ENCODE data around the gene PRKG1.

PRKG1 gene

DNA sequence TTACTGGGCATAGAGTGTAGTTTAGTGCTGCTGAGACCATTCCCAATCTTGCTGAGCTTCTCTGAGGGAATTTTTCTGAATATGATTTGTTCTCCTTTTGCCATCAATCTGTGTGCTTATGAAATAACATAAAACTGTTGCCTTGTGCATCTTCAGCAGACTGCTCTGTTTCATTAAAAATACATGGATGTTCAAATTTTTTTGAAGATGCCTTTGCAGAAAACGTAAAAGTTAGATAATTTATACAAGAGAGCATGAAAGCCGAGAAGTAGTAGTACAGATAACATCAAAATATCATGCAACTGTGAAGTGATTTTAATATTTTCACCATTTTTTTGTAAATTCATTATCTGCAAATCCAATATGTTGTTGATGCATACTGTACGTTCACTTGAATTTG is 799.8 kb downstream of the PRKG1 start:
- DNase-seq, result no peak

DNA sequence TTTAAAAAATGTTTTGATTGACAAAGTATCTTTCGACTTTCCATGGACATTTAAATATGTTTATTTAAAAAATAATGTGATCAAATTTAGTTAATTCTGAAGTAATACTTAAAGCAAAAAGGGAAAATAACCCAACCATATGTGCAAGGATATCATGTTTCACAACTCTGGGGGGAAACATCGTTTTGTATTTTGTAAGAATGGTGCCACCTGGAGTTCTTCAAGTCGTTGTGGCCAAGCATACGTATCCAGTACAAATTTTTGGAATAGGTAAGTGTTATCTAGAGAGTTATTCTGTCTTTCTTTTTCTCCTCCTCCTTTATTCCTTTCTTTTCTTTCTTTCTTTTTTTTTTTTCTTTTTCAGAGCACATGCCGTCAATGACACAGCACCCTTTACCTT is 801.3 kb downstream of the PRKG1 start:
- no peak for DNase-seq

DNA sequence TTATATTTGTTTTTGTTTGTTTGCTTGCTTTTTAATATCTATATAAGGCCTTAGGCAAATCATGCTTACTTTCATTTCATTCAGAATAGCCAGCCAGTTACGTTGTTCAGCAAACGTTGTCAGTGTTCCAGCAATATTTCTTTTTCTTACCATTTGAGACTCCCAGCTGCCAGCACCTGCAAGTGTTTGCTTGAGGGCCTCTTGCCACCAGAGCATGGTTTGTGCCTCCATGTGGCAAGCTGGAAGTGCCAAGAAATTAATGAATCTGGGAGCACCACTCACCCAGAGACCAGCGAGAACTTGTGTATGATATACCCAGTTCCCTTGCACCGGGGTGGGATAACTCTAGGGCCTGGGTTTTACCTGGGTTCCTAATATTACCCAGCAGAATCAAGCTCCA is 802.2 kb downstream of the PRKG1 start:
- DNase-seq, result no peak

DNA sequence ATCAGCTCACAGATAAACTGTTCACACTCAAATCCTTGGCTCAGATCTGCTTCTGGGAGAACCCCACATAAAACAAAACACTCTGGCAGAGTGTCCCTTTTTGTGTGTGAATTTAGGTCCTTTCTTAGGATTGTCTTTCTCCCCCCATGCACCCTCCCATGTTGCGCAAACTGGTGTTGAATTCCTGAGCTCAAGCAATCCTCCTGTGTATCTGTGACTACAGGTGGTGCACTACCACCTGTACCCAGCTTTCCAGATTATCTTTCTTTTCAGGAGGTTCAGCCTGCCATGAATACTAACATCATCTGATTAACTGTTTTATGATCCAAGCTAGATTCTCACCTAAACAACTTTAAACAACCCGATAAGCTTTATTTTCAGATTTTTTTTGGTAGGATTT is 802.7 kb downstream of the PRKG1 start:
- no peak for DNase-seq

DNA sequence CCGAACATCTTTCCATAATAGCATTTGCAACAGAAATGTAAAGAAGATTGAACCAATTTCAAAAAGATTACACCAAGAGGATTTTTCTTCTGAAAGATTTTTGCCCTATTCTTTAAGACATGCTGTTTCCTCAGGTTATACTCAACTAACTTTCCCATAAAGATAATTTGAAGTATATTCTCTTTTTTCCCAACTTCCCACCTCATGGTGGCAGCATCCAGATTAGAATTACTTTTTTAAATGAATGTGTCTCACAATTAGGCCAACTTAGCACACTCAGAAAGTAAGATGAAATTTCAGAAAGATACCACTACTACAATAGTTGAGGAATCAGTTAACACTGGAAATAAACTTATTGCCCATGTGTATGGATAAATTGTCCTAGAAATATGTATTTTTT is 803.3 kb downstream of the PRKG1 start:
- DNase-seq, result no peak

DNA sequence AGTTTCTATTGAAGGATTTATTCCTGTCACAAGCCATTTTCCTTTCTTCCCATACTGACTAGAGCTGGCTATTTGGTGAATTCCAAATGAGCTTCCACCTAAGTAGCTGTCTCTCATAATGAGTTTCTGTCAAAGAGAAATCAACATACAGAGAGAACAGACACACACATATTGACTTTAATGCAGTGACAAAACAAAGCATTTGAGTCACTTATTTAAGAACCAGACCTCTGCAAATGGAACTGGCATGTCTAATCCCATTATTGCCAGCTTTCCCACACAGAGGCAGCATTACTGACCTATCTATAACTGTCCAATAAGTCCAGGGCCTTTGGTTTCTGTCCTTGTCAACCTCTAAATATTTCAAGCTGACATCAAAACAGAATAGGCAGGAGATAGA is 804.4 kb downstream of the PRKG1 start:
- DNase-seq, result no peak

DNA sequence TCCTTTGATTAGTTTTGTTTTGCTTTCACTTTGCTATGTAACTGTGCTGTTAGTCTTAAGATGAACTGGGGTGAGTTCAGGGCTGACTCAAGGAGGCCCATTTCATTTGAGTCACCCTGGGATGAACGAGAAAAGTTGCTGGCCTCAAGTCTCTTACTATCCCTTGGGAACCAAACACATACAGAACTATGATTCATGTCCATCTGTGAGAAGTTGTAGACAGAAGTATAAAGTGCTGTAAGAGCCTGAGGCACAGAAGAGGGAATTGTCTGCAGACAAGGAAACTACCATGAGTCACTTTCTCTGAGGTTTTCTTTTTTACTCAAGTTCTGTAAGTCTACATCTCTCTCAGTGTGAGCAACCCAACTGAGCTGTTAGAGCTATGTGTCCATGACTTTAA is 805.0 kb downstream of the PRKG1 start:
- no peak for DNase-seq

DNA sequence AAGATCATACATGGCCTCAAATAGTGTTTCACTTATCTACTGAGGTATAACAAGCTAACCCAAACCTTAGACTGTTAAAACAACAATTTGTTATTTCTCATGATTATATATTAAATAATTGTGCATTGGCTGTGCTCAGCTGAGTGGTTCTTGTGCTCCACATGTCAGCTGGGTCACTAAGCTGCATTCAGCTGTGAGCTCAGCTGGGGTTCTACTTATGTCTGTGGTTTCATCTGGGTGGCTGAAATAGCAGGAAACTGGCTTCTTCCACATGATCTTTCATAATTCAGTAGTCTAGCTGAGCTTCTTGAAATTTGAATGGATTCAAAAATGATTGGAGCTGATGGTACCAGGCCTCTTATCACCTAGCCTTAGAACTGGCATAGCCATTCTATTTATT is 806.9 kb downstream of the PRKG1 start:
- DNase-seq, result no peak

DNA sequence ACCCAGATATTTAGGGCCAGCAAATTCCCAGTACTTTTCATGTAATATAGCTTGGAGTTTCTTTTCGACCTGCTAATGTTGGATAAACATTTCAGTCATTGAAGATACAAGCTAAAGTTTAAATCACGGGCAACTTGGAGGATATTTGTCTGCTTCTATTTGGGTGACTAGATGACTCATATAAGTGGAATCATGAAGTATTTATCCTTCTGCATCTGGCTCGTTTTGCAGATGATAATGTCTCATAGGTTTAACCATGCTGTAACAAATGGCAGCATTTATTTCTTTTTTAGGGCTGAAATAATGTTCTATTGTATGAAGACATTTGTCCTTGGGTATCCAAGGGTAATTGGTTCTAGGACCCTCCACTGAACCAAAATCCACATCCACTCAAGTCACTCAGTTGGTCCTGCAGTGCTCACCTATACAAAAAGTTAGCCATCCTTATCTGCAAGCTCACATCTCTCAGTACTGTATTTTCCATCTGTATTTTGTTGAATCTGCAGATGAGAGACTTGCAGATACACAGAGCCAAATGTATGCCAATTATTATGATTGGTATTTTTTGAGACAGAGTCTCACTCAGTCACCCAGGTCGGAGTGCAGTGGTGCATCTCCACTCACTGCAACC is 812.3 kb downstream of the PRKG1 start:
- DNase-seq, result no peak

DNA sequence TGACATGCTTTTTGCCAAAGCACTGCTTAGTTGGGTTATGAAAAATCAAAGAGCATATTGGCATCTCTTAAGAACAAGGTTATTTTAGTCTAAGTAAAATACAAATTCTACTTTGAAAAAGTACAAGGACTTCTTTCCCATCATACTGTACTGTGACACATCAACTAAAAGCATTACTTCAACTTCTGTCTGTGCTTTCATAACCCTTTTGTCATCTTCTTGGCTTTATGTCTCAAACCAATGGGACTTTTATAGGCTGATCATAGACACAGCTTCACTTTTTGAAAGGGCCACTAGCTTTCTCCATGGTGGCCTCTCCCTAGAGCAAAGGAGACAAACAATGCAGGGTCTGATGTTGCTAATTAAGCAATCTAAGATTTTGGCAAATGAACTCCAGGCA is 814.0 kb downstream of the PRKG1 start:
- DNase-seq, result no peak

DNA sequence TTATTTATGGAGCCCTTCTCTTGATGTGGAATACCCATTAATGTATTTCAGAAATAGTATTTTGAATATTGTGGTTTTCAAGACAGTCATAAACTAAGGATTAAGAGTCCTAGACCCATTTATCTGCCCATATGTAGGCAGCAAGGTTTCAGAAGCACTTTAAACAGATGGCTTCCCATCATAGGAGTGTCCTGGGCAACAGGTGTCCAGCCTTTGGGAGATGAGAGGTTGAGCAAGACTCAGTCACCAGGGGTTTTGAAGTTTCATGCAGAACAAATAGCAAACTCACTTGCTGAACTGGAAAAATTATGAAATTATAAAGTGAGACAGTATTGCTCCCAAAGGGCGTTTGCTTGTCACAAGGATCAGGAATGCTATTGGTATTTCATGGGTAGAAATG is 818.0 kb downstream of the PRKG1 start:
- DNase-seq, result no peak

DNA sequence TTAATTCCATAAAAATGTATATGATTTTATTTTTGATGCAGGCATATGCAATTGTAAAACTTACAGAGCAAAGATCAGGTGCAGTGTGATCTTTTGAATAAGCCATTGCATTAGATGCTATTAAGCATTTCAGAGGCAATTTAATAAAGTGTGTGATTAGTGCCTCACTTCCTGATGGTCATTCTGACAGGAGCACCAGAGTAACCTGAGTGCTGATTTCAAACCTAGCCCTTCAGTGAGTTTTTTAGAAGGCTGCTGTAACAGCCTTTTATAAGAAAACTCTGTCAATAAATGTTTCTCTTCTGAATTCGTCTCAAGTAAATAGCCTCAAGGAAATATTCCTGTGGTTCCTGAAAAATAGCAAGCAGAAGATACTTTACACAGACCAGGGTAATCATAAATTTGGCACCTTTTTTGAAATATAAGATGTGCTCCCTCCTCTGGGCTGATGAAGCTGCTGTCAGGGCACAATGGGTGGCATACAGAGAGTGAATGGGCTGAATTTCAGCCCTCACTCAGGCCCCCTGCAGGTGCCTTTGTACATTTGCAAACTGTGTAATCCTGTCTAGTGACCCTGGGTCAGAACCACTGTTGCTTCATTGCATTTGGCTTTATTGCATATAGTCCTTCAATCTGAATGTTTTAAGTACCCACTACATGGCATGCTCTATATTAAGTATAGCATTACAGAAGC is 818.8 kb downstream of the PRKG1 start:
- no peak for DNase-seq

DNA sequence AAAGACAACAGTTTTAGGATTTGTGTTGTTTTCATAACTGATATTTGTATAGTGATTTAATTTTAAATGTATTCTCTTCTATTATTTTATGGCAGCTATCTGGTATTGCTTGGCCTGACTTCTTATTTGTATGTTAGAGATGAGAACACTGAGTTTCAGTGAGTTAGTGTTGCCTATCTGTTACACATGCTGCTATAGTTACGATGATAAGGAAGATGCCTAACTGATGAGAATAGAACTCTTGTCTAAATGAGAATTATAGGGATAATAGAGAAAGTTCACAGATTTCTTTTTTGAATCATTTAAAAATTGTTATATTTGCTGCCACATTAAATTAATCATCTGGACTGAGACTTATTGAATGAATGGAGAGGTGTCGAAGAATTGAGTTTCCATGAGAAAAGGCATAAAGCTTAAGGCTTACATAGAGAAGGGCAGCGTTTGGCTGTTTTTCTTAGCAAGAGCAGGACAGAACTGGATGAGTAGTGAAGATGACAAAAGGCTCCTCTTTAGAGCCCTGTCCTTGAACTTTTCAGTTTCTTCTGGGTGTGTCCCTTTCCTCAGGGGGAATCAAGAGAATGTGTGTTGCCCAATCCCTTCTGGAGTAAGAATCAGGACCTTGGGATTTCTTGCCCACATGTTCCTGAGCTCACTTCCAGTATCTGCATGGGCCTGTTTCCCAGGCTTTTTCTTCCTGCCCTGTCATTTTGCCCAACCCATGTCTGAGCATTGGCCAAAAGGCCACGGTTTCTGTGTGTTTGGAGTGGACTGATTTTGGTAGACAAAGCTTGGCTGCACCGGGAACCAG is 820.7 kb downstream of the PRKG1 start:
- no peak for DNase-seq

DNA sequence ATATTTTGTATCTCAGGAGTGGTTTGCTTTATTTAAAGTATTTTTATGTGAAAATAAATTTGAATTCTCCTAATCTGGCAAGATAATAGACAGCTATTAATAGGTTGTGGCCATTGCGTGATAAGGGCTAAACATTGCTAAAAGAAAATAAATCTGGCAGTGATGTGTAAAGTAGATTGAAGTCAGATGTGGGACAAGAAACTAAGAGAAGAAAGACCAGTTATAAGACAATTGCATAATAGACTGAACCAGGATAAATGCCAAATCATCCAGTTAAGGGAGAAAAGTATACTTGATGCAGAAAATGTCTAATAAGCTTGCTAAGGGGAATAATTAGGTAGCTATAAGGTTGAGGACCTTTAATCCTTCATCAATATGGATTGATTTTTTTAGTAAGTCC is 822.6 kb downstream of the PRKG1 start:
- DNase-seq, result no peak

DNA sequence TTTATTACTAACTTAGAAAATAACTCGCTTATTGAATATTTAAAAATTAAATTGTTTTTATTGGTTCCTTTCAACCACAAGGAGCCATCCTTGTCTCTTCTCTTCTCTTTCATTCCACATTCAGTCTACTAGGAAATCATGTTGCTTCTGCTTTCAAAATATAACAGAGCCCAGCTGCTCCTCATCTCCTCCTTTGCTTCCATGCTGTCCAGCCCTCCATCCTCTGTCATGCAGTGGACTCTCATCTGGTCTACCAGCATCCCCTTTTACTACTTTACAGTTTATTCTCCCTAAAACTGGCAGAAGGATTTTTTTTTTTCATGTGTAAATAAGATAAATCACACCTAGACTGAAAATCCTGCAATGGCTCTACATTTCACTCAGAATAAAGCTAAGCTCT is 823.3 kb downstream of the PRKG1 start:
- no peak for DNase-seq

DNA sequence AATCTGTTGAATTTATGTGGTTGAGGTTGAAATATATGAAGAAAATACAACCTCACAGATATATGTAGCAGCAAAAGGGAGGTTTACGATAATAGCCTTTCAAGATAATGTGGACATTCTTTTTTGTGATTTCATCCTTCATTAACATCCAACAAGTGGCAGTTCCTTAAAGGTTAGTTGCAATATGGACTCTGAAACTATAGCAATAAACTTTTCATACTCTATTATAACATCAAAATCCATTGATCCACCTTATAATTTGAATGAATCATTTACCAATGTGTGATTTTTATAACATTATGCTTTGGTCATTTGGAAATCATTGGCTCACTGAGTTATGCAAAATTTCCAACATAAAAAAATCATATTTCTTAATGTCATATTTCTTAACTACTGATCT is 825.9 kb downstream of the PRKG1 start:
- no peak for DNase-seq

DNA sequence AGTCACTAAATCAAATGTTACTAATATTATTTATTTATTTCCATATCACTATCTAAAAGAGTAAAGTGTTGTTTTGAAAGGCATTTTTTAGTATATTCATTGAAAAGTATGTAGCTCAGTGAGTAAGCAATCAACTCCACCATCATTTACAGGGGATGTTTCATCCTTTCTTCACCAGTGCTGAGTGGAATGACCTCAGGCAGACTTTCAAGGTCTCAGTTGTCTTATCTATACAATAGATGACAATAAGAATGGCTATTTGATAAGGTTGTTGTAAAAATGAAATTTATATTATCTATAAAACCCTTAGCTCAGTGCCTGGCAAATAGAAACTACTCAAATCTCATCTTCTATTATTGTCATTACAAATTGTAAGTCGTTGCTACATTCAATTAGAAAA is 829.4 kb downstream of the PRKG1 start:
- DNase-seq, result no peak

DNA sequence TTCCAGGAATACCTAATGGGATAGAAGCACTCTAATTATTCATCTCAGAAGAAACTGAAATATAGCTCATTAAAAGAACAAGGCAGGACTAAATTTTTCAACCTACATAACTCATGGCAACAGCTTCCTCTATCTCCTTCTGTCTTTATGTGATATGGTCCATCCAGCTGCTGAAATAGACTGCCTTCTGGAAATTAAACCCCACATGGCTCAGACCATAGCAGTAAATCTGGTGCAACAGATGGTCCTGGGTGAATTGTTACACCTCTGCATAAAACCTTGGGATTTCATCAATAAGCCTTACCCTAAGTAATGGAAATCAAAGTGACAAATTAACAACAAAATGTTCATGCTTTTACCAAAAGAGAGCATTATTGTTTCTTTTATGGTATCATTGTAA is 830.7 kb downstream of the PRKG1 start:
- DNase-seq, result no peak

DNA sequence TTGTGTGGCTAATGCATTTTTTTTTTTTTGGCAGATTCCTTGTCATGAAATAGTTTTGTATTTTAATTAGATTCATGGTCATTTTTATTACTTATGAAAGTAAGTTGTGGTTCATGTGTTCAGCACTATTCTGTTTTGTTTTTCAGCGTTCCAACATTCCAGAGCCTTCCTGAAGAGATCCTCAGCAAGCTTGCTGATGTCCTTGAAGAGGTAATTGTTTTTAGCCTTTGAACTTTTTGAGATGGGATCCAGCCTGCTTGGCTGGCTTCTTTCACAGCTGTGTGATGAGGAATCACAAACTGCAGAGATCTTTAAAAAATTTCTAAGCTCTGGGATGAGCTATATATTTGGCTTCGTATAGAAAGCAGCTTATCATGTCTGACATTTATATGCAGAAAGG is 833.1 kb downstream of the PRKG1 start:
- DNase-seq, result no peak

DNA sequence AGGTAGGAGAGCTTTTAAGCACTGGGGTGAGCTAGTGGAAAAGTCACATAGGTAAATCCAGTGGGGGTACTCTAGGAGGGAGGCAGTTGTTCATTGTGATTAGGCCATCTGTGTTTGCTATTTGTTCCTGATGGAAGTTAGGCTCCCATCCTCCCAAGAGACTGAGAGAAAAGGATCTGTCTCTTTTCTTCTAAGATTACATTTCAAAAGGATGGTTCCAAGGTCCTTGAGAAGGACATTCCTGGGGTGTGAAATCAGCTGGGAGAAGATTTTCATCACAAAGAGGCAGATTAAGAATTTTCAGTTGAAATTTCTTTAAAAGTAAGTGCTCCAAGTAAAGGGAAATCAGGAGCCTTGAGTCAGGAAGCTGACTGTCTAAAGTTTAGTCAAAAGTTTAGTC is 835.9 kb downstream of the PRKG1 start:
- no peak for DNase-seq

DNA sequence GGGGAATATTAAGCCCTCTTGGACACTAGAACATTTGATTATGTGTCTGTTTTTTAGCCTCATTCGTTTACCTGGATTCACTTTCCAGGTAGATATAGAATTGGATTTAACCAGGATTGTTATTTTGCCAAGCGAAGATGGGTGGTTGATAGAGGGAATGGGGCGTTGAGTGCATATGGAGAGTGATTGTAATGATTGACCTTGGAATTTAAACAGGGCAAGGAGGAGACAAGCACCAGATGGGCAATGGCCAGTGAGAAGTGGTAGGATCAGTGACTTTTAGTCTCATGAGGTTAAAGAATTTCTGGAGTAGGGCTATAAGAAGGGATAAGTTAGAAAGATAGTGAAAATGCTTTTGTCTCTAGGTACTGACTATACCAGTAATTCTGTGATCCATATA is 836.3 kb downstream of the PRKG1 start:
- DNase-seq, result no peak

DNA sequence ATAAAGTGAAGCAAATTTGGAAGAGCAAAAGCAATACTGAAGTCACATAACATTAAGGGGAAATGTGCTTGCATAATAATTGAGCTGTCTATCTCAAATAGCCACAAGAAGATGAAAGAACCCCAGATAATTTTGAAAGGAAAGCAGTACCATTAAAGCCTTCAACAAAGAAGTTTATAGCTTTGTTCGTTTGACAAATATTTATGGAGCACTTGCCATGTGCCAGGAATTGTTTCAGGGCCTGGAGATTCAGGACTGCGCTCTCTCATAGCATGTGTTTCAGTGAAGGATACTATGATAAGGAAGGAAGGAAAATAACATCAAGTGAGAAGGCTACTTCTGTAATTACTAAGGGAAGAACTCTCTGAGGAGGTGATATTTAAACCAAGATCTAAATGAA is 837.4 kb downstream of the PRKG1 start:
- DNase-seq, result no peak

DNA sequence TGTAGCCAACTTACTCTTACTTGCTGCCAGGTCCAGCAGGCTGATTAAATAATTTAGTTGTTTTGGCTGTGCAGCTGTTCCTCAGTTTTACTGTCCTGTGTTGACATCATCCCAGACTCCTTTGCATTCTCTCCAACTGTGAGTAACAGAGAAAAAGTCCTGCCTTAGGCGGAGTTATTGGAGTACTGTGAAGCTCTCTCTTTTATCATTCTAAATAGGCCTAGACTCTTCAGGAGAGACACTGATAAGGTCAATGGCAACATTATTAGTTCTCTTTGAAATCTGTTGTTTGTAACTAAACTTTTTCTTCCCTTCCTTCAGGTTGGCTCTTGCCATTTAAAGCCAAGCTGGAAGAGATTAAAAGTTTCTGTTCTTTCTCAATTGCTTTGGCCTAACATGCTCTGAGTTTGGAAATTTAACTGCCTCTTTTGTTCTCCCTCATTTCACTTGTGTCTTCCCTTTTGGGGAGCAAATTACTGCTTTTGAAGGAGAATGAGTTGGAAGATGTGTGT is 840.8 kb downstream of the PRKG1 start:
- no peak for DNase-seq

DNA sequence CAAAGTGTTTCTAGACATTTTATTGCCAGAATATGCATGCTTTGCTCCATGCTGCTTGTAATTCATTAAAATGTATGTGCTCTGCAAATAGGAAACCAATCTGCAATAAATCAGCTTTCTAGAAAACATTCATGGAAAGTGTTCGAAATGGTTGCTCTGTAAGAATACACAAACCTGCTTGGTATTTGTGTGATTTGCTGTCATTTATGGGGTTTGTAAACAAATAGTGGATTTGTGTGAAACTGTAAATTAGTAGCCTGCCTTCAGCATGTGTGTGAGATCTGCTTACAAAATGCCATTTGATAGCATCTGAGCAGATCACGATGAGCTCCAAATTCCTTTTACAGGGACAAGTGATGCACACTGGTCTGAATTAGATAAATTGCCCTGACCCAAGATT is 844.2 kb downstream of the PRKG1 start:
- no peak for DNase-seq
